Measurements from ENCODE around the gene NUMB.
"Not testable (repeated sequence)": the region's sequence is repeated elsewhere in the genome, so short reads cannot be mapped to it uniquely, and the experiment has no call there.

NUMB gene

DNA sequence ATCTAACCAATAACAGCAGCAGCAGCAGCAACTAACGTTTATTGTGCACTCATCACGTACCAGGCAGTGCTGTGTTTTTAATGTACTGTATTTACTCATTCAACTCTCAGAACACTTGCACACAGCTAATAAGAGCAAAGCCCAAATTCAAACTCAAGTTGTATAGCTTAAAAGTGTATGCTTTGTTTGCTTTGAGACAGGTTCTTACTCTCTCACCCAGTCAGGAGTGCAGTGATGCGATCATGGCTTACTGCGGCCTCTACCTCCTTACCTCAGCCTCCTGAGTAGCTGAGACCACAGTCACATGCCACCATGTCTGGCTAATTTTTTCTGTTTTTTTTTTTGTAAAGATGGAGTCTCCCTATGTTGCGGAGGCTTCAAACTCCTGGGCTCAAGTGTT is 115.7 kb downstream of the NUMB start:
- no peak for DNase-seq

DNA sequence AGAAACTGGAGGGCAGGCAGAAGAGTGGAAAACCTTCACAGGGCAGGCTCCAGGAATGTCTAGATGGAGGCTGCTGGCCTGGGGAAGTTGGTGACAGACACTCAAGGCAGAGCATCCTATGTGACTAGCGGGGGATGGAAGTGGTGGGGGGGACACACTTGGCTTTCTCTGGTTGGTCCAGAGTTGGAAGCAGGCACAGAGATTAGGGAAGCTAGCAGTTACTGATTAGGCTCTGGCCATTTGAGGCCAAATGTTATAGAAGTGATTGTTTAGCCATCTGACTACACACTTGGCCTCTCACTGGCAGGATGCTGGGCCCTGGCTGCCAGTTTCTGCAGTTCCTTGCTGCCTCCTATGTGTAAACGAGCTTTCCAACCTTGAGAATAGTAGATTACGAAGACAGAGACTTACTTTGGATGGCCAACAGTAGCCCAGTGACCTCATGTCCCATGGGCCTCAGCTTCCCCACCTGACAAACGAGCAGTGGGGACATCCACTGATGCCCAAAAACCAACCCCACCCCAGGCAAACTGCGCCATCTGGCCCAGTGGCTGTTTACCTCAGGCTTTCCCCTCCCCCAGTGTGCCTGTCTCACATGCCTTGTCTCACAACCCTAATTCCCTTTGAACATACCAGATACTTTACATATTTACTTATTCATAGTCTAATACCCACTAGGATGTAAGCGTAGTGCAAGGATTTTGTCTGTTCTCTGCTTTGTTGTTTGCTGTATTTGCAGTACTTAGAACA is 118.3 kb downstream of the NUMB start:
- no peak for DNase-seq

DNA sequence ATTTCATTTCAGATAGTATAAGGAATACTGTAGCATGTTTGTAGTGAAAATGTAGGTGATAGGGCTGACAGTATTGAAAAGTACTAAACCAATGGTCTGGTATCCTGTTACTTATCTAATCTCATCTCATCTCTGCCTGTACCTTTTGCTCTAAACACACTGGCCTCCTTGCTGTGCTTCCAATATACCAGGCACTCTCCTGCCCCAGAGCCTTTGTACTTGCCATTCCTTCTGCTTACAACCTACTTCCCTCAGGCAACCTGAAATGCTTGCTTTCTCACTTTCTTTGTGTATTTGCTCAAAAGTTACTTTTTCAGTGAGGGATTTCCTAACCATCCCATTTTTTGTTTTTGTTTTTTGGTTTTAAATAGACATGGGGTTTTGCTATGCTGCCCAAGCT is 119.1 kb downstream of the NUMB start:
- no peak for DNase-seq

GRCh38 chr14:73338551-73338950 is 119.8 kb downstream of the NUMB start:
- DNase-seq: no peak

DNA sequence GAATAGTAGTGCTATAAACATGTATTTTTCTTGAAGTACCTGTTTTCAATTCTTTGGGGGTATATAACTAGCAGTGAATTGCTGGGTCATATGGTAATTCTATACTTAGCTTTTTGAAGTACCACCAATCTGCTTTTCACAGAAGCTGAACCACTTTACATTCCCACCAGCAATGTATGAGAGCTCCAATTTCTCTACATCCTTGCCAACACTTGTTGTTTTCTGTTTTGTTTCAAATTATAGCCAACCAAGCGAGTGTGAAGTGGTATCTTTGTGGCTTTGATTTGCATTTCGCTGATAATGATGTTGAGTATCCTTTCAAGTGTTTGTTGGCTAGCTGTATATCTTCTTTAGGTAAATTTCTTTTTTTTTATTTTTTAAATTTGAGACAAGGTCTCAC is 125.3 kb downstream of the NUMB start:
- DNase-seq: no peak

- no peak for DNase-seq
Measured at GRCh38 chr14:73325630-73326299, 132.6 kb downstream of the NUMB start.

DNA sequence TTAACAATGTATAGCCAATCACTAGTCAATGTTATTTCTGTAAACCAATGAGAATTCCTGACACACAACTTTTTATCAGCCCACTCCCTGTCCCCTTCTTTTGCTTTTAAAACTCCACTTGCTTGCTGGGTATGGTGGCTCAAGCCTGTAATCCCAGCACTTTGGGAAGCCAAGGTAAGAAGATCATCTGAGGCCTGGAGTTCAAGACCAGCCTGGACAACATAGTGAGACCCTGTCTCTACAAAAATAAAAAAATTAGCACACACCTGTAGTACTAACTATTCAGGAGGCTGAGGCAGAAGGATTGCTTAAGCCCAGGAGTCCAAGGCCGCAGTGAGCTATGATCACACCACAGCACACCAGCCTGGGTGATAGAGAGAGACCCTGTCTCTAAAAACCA is 133.3 kb downstream of the NUMB start:
- no peak for DNase-seq

DNA sequence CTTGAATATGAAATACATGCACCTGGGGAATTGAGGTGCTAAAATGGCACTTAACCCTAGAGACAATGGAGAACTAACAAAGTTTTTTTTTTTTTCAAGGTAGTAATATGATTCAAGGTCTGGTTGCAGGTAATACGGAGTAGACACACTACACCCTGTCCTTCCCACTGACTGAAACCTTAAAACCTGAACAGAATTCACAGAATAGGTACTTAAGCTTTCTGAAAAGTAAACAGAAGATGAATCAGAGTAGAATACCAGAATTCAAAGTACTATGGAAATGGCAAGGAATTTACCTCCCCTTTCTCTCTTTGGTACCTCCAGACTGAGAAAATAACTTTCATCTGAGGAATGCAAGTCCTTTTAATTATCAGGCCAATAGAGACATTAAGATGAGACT is 133.8 kb downstream of the NUMB start:
- no peak for DNase-seq

GRCh38 chr14:73323896-73324399 is 134.4 kb downstream of the NUMB start:
- DNase-seq: no peak

DNA sequence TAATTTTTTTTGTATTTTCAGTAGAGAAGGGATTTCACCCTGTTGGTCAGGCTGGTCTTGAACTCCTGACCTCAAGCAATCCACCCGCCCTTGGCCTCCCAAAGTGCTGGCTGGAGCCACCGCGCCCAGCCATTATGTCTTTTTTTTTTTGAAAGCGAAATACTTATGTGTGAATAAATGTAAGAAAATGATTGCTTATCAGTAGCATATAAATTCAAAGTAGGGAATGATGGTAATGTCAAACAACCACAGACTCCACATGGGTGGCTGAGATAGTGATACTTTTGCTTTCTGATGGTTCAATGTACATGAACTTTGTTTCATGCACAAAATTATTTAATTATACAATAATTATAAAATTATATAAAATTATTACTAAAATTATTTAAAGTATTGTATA is 145.2 kb downstream of the NUMB start:
- DNase-seq: no peak

DNA sequence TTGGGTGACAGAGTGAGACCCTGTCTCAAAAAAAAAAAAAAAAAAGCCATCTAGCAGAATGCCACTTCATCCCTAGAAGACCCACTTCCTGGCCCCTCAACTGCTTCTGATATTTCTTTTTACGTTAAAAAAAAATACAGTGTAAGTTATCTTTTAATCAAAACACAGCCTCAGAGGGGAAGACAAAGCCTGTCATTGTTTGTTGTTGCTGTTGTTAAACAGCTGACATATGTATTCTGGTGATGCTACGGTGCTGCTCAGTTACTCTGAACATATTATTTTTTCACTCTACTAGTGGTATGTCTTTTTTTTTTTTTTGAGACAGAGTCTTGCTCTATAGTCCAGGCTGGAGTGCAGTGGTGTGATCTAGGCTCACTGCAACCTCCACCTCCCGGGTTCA is 145.7 kb downstream of the NUMB start:
- DNase-seq: no peak

DNA sequence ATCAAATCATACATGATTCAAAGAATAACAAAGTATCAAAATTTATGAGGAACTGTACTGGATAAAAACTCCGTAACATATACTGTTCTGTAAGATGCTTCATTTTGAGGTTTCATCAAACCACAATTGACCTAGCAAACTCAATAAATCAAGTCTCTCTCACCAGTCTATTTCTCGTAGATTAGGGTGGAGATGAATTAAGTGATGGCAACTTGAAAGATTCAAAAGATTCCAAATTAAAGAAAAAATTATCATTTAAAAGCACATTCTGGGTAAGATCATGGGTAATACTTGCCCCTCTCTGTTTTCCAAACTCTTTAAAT is 146.7 kb downstream of the NUMB start:
- no peak for DNase-seq

- not testable (repeated sequence) for DNase-seq
Measured at GRCh38 chr14:73309207-73309606, 149.1 kb downstream of the NUMB start.

DNA sequence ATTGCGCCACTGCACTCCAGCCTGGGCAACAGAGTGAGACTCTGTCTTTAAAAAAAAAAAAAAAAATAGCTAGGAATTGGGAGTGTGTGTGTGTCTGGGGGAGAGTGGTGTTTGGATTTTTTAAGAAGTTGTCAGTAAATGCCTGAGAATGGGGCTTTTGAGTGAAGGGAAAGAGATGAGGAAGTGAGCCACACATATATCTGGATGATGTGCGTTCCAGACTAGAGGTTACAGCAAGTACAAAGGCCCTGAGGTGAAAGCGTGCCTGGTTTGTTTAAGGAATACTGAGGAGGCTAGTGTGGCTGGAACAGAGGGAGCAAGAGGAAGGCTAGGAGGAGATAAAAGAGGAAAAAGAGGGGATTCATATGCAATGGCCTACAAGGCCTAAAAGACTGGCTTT is 151.1 kb downstream of the NUMB start:
- no peak for DNase-seq

DNA sequence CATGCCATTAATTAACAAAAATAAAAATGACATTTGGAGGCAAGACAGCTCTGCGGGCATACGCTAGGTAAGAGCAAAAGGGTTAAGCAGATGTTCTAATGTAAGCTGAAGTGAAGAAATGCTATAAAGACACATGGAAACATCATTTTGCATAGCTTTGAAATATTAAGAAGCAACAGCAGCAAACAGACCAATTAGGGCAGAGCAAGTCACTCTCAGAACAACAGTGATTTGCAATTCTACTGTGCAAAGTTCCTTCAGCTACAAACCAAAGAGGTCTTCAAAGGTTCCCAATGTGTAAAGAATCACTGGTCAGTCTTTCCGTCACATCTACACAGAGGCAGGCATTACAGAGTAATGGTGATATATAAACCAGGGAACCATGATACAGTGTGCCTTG is 152.8 kb downstream of the NUMB start:
- DNase-seq: no peak

- no peak for DNase-seq
Measured at GRCh38 chr14:73295198-73295796, 163.0 kb downstream of the NUMB start.

DNA sequence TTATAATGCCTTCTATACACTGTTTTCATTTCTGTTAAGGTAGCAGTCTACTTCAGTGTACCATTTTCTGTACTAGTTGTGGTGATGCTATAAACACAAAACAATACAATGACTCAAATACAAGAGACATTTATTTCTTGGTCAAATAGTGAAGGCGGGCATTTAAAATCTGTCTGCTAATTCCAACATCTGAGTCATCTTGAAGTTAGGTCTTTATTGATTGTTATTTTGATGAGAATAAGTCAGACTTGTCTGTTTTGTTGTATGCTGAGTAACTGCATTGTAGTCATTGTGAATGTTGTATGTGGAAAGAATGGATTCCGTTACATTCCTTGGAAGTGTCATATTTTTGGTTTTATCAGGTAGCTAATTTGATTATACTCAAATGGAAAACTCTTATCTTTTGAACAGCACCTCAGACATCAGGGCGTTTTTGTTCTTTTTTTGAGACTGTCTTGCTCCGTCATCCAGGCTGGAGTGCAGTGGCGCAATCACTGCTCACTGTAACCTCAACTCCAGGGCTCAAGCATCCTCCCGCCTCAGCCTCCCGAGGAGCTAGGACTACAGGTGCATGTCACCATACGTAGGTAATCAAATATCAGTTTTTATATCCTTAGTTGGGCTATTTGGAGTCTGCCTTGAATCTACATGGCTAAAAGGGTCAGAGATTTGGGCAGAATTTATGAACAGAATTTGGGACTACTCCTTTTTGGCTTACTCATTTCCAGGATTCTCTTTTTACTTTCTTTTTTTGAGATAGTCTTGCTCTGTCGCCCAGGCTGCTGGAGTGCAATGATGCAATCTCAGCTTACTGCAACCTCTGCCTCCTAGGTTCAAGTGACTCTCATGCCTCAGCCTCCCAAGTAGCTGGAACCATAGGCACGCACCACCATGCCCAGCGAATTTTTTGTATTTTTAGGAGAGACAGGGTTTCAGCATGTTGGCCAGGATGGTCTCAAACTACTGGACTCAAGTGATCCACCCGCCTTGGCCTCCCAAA is 164.3 kb downstream of the NUMB start:
- DNase-seq: no peak

DNA sequence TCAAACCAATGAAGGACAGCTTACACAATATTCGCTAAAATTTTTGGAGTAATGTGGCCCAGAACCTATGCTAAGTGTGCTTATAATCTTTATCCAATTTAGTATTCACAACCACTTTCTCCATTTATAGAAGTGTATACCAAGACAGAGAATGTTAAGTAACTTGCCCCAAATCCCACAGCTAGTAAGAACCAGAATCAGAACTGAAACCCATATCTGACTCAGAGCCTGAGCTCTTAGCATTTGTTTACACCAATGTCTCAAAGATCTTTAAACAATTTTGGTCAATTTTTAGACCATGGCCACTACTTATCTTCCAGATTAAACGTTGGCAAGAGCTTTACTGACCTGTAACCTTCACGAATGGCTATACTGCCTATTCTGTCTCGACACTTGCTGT is 168.1 kb downstream of the NUMB start:
- no peak for DNase-seq

DNA sequence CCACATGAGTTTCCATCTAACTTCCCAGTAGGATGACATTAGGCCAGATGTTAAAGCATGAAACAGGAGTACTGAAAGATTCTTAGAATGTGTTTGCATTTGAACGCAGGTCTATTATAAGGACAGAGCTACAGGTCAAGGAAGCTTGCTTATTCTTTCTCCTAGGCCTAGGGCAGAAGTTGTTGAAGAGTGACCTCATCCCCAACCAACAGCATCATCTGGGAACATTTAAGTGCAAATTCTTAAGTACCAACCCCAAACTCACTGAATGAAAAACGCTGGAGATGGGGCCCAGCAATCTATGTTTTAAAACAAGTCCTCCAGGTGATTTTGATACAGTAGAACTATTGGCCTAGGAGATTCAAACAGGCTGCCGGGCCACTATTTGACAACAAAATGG is 168.6 kb downstream of the NUMB start:
- no peak for DNase-seq

- DNase-seq: no peak
Measured at GRCh38 chr14:73289308-73289707, 169.0 kb downstream of the NUMB start.

DNA sequence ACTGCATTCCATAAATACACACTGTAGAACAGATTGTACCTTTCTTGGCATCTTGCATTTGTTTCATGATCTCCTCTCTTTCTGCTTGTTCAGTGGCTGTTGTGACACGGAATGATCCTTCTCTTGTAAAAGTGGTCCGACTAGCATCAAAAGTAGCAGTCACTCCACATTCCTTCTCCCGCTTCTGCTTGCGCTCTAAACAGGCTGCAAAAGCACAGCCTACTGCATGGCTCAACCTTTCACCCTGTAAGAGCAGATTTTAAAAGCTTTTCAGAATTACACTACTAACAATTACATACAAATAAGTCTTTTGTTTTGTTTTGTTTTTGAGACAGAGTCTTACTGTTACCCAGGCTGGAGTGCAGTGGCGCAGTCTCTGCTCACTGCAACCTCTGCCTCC is 171.3 kb downstream of the NUMB start:
- DNase-seq: no peak

DNA sequence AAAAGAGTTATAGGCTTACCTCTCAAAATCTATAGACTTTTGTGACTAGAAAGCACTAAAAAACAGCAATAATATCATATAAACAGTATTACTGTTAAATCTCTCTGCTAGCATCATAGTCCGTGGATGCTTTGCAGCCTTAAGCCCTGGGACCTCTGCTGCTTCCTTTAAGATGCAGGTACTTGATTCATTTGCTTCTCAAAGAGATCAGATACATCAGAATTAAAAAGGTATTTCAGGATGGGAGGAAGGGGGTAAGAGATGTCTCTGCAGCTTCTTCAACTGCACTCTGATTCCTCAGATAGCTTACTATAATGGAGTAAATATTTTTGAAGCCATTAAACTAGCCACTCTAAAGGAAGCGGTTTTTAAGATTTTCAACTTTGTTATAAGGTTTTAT is 171.7 kb downstream of the NUMB start:
- DNase-seq: no peak

- DNase-seq: no peak
Measured at GRCh38 chr14:73285979-73286378, 172.4 kb downstream of the NUMB start.

Measured in stimulated activated CD4-positive, alpha-beta T cell treated with anti-CD3 and anti-CD28 coated beads, Interleukin-12 subunit alpha, Interleukin-12 subunit beta, amount 100 ng/mL, for 4 hours (primary cell).